ENCODE data around the gene P3H3.

Gene P3H3

GRCh38 chr12:6884539-6884938, 56.3 kb downstream of the P3H3 start:
- no peak for TF ChIP-seq SIN3A (IDR thresholded peaks at IDR 0.05; ENCODE audit: borderline replicate concordance, insufficient read depth, low read length)
- no peak for TF ChIP-seq REST (IDR thresholded peaks at IDR 0.05; ENCODE audit: insufficient read depth in 1 of 2, low read depth in 2 of 2, low read length in 2 of 2)
- no peak for TF ChIP-seq POLR2AphosphoS5 (IDR thresholded peaks at IDR 0.05; ENCODE audit: low read depth, low read length)
- no peak for TF ChIP-seq TAF1 (IDR thresholded peaks at IDR 0.05; ENCODE audit: borderline replicate concordance, insufficient read depth, low read length)
- TF ChIP-seq FOXP2 (optimal IDR thresholded peaks at IDR 0.05; ENCODE audit: borderline replicate concordance, extremely low read depth, extremely low read length, insufficient read depth), result no peak

- no peak for TF ChIP-seq SIN3A (IDR thresholded peaks at IDR 0.05; ENCODE audit: borderline replicate concordance, insufficient read depth, low read length)
- TF ChIP-seq REST (IDR thresholded peaks at IDR 0.05; ENCODE audit: insufficient read depth in 1 of 2, low read depth in 2 of 2, low read length in 2 of 2), result no peak
- no peak for TF ChIP-seq FOXP2 (optimal IDR thresholded peaks at IDR 0.05; ENCODE audit: borderline replicate concordance, extremely low read depth, extremely low read length, insufficient read depth)
- no peak for TF ChIP-seq TAF1 (IDR thresholded peaks at IDR 0.05; ENCODE audit: borderline replicate concordance, insufficient read depth, low read length)
- no peak for TF ChIP-seq POLR2AphosphoS5 (IDR thresholded peaks at IDR 0.05; ENCODE audit: low read depth, low read length)
Measured at GRCh38 chr12:6887460-6887859, 59.3 kb downstream of the P3H3 start.

- TF ChIP-seq REST (IDR thresholded peaks at IDR 0.05; ENCODE audit: insufficient read depth in 1 of 2, low read depth in 2 of 2, low read length in 2 of 2) (no peak), SIN3A (IDR thresholded peaks at IDR 0.05; ENCODE audit: borderline replicate concordance, insufficient read depth, low read length) (no peak), FOXP2 (optimal IDR thresholded peaks at IDR 0.05; ENCODE audit: borderline replicate concordance, extremely low read depth, extremely low read length, insufficient read depth) (no peak), POLR2AphosphoS5 (IDR thresholded peaks at IDR 0.05; ENCODE audit: low read depth, low read length) (no peak), TAF1 (IDR thresholded peaks at IDR 0.05; ENCODE audit: borderline replicate concordance, insufficient read depth, low read length) (no peak)
Measured at GRCh38 chr12:6888360-6888759, 60.2 kb downstream of the P3H3 start.
